Measurements from ENCODE around the gene TM7SF3. TPM values are rescaled to one million over a fixed set of nuclear protein-coding genes. Genes with fewer than 3 reads are reported as not detected.

TM7SF3 gene
- total RNA-seq, 1 donor from 2014 or later = 46.9 TPM

- no peaks in the 10 kb centered on the region for H3K27me3 Mint-ChIP-seq (ENCODE audit: unreplicated experiment)
Measured at GRCh38 chr12:27014859-27015729, 910 bp upstream of the TM7SF3 start.

GRCh38 chr12:27013611-27014084 is 536 bp downstream of the TM7SF3 start:
- Mint-ChIP-seq H3K27me3 (ENCODE audit: unreplicated experiment) (no peaks in the 10 kb centered on the region), H3K27ac (ENCODE audit: unreplicated experiment) (peak overlapping the region; percentile 93), H3K4me3 (ENCODE audit: unreplicated experiment) (peak overlapping the region; percentile 94), H3K4me1 (ENCODE audit: unreplicated experiment) (peaks cover 40% of the 10 kb centered on the region), H3K36me3 (ENCODE audit: unreplicated experiment) (peaks cover 11% of the 10 kb centered on the region), H3K9me3 (ENCODE audit: unreplicated experiment) (no peaks in the 10 kb centered on the region)
- no peak for DNase-seq (ENCODE audit: extremely low spot score, unreplicated experiment)
- no peak for TF ChIP-seq CTCF (IDR thresholded peaks at IDR 0.05)

More at GRCh38 chr12:27014859-27015729, 910 bp upstream of the TM7SF3 start:
- Mint-ChIP-seq H3K27ac (ENCODE audit: unreplicated experiment) (peak overlapping the region; percentile 93), H3K36me3 (ENCODE audit: unreplicated experiment) (peaks cover 10% of the 10 kb centered on the region), H3K4me1 (ENCODE audit: unreplicated experiment) (peaks cover 37% of the 10 kb centered on the region), H3K9me3 (ENCODE audit: unreplicated experiment) (no peaks in the 10 kb centered on the region), H3K4me3 (ENCODE audit: unreplicated experiment) (peak overlapping the region; percentile 94)
- TF ChIP-seq CTCF (IDR thresholded peaks at IDR 0.05) = no peak
- DNase-seq (ENCODE audit: extremely low spot score, unreplicated experiment) = no peak

GRCh38 chr12:27012982-27013255 is 1.3 kb downstream of the TM7SF3 start:
- Mint-ChIP-seq H3K4me3 (ENCODE audit: unreplicated experiment) (peak overlapping the region; percentile 94), H3K9me3 (ENCODE audit: unreplicated experiment) (no peaks in the 10 kb centered on the region), H3K36me3 (ENCODE audit: unreplicated experiment) (peaks cover 11% of the 10 kb centered on the region), H3K27ac (ENCODE audit: unreplicated experiment) (peak overlapping the region; percentile 93), H3K27me3 (ENCODE audit: unreplicated experiment) (no peaks in the 10 kb centered on the region), H3K4me1 (ENCODE audit: unreplicated experiment) (peaks cover 40% of the 10 kb centered on the region)
- no peak for TF ChIP-seq CTCF (IDR thresholded peaks at IDR 0.05)
- DNase-seq (ENCODE audit: extremely low spot score, unreplicated experiment) = no peak

GRCh38 chr12:27012239-27012981 is 1.8 kb downstream of the TM7SF3 start:
- Mint-ChIP-seq H3K36me3 (ENCODE audit: unreplicated experiment) (peaks cover 11% of the 10 kb centered on the region), H3K27me3 (ENCODE audit: unreplicated experiment) (no peaks in the 10 kb centered on the region), H3K9me3 (ENCODE audit: unreplicated experiment) (no peaks in the 10 kb centered on the region), H3K27ac (ENCODE audit: unreplicated experiment) (peak overlapping the region; percentile 41), H3K4me3 (ENCODE audit: unreplicated experiment) (peak overlapping the region; percentile 23), H3K4me1 (ENCODE audit: unreplicated experiment) (peaks cover 40% of the 10 kb centered on the region)
- no peak for DNase-seq (ENCODE audit: extremely low spot score, unreplicated experiment)
- no peak for TF ChIP-seq CTCF (IDR thresholded peaks at IDR 0.05)

- no peaks in the 10 kb centered on the region for H3K27me3 Mint-ChIP-seq (ENCODE audit: unreplicated experiment)
- DNase-seq (ENCODE audit: extremely low spot score, unreplicated experiment) = no peak
- peak overlapping the region; percentile 3 for H3K4me3 Mint-ChIP-seq (ENCODE audit: unreplicated experiment)
- peaks cover 45% of the 10 kb centered on the region for H3K4me1 Mint-ChIP-seq (ENCODE audit: unreplicated experiment)
- no peaks in the 10 kb centered on the region for H3K9me3 Mint-ChIP-seq (ENCODE audit: unreplicated experiment)
- peak overlapping the region; percentile 6 for H3K27ac Mint-ChIP-seq (ENCODE audit: unreplicated experiment)
- H3K36me3 Mint-ChIP-seq (ENCODE audit: unreplicated experiment) = peaks cover 11% of the 10 kb centered on the region
- no peak for TF ChIP-seq CTCF (IDR thresholded peaks at IDR 0.05)
Measured at GRCh38 chr12:27009881-27010301, 4.3 kb downstream of the TM7SF3 start.
